DOHH2 (cell line): ENCODE results near the gene FARS2.

Experiments used
- H3F3A ChIP-seq: fragments of 200-600 bp; sonication (generic), shearing (Covaris generic); 2 replicates; pipeline ENCODE4 v1.6.0; 2016; ENCODE audit warnings: antibody characterized with exemption, mild to moderate bottlenecking; ENCODE audit not compliant: control insufficient read depth, insufficient read depth
- H3K27ac ChIP-seq: fragments of 200-600 bp; sonication (generic); 2 replicates; pipeline ENCODE4 v1.5.1; 2014; ENCODE audit warnings: low read depth, mild to moderate bottlenecking, low read length, moderate library complexity
- H3K27me3 ChIP-seq: fragments of 200-600 bp; sonication (generic); 2 replicates; pipeline ENCODE4 v1.6.1; 2014; ENCODE audit warnings: mild to moderate bottlenecking, low read length, mixed read lengths; ENCODE audit not compliant: control insufficient read depth
- H3K36me3 ChIP-seq: fragments of 200-600 bp; sonication (generic); 2 replicates; pipeline ENCODE4 v1.6.1; 2014; ENCODE audit warnings: mild to moderate bottlenecking, low read length, moderate library complexity, mixed read lengths; ENCODE audit not compliant: control insufficient read depth
- H3K4me1 ChIP-seq: fragments of 200-600 bp; sonication (generic); 2 replicates; pipeline ENCODE4 v1.6.1; 2014; ENCODE audit warnings: mild to moderate bottlenecking, low read length, mixed read lengths; ENCODE audit not compliant: control insufficient read depth
- H3K4me2 ChIP-seq: fragments of 200-600 bp; sonication (generic); 2 replicates; pipeline ENCODE4 v1.6.0; 2014; ENCODE audit warnings: mild to moderate bottlenecking, low read length, moderate library complexity
- H3K4me3 ChIP-seq: fragments of 200-600 bp; sonication (generic); 2 replicates; pipeline ENCODE4 v1.5.1; 2014; ENCODE audit warnings: mild to moderate bottlenecking, low read length, mixed read lengths
- H3K79me2 ChIP-seq: fragments of 200-600 bp; sonication (generic); 2 replicates; pipeline ENCODE4 v1.6.1; 2014; ENCODE audit warnings: mild to moderate bottlenecking, low read length, mixed read lengths; ENCODE audit not compliant: control insufficient read depth
- H3K9me2 ChIP-seq: fragments of 200-600 bp; sonication (generic); replicated peaks from 2 replicates; pipeline ENCODE4 v1.6.1; 2014; ENCODE audit warnings: mild to moderate bottlenecking, low read length, mixed read lengths; ENCODE audit not compliant: control insufficient read depth
- H3K9me3 ChIP-seq: fragments of 200-600 bp; sonication (generic); 2 replicates; pipeline ENCODE4 v1.6.1; 2014; ENCODE audit warnings: antibody characterized with exemption, low read length, mixed read lengths; ENCODE audit not compliant: control insufficient read depth, insufficient read depth
- H4K20me1 ChIP-seq: fragments of 200-600 bp; sonication (generic); 2 replicates; pipeline ENCODE4 v1.6.0; 2014; ENCODE audit warnings: low read depth, mild to moderate bottlenecking, antibody characterized with exemption, low read length, moderate library complexity; ENCODE audit not compliant: control insufficient read depth, insufficient read depth
- CTCF ChIP-seq: fragments of 200-600 bp; sonication (generic); IDR thresholded peaks from one replicate; pipeline ENCODE4 v1.5.1; 2014; ENCODE audit warnings: antibody characterized with exemption, mild to moderate bottlenecking, low read depth, low read length; ENCODE audit not compliant: poor library complexity, severe bottlenecking
- EZH2phosphoT487 ChIP-seq: fragments of 200-600 bp; sonication (generic); IDR thresholded peaks from 2 replicates; pipeline ENCODE4 v1.6.1; 2017; ENCODE audit warnings: borderline replicate concordance, mild to moderate bottlenecking, antibody characterized with exemption, low read length, moderate library complexity, mixed read lengths

Gene FARS2

DNA sequence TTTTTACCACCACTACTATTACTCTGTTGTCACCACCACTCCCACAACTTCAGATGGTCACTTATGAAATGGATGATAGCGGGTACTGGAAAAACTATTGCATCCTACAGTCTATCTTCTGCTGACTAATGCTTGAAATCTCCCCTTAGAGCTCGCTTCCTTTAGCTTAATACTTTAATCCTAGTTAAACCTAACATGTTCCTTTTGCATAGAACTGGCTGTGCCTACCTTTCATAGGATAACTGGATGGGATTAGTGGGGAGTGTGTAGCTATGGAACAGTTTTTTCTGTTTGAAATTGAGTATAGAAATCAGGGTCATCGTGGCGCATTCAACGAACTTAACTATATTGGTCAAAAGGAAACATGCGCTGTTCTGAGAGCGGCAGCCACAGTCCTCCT lies 294.7 kb downstream of the FARS2 start:
- Histone ChIP-seq H3K79me2 (no peaks in the 10 kb centered on the region), H3K9me3 (no peaks in the 10 kb centered on the region), H4K20me1 (no peaks in the 10 kb centered on the region), H3K27ac (no peak overlapping the region), H3K36me3 (no peaks in the 10 kb centered on the region), H3K27me3 (no peaks in the 10 kb centered on the region), H3K4me2 (no peak overlapping the region), H3F3A (no peaks in the 10 kb centered on the region), H3K4me1 (no peaks in the 10 kb centered on the region), H3K4me3 (no peak overlapping the region), H3K9me2 (no peaks in the 10 kb centered on the region)
- TF ChIP-seq CTCF (no peak), EZH2phosphoT487 (no peak)

GRCh38 chr6:5557506-5557905 lies 296.2 kb downstream of the FARS2 start:
- Histone ChIP-seq H3K4me2 (no peak overlapping the region), H3K9me3 (no peaks in the 10 kb centered on the region), H3K9me2 (no peaks in the 10 kb centered on the region), H4K20me1 (no peaks in the 10 kb centered on the region), H3K4me3 (no peak overlapping the region), H3F3A (no peaks in the 10 kb centered on the region), H3K79me2 (no peaks in the 10 kb centered on the region), H3K27me3 (no peaks in the 10 kb centered on the region), H3K27ac (no peak overlapping the region), H3K36me3 (no peaks in the 10 kb centered on the region), H3K4me1 (no peaks in the 10 kb centered on the region)
- TF ChIP-seq CTCF (no peak), EZH2phosphoT487 (no peak)

GRCh38 chr6:5559651-5560050 lies 298.3 kb downstream of the FARS2 start:
- H3K4me3 ChIP-seq: no peak overlapping the region
- H3K4me1 ChIP-seq: no peaks in the 10 kb centered on the region
- no peaks in the 10 kb centered on the region for H3K9me3 ChIP-seq
- TF ChIP-seq EZH2phosphoT487 (no peak), CTCF (no peak)
- no peaks in the 10 kb centered on the region for H3F3A ChIP-seq
- no peaks in the 10 kb centered on the region for H4K20me1 ChIP-seq
- no peak overlapping the region for H3K27ac ChIP-seq
- no peaks in the 10 kb centered on the region for H3K27me3 ChIP-seq
- H3K36me3 ChIP-seq: no peaks in the 10 kb centered on the region
- H3K79me2 ChIP-seq: no peaks in the 10 kb centered on the region
- H3K4me2 ChIP-seq: no peak overlapping the region
- H3K9me2 ChIP-seq: no peaks in the 10 kb centered on the region

GRCh38 chr6:5562277-5562676 lies 301.0 kb downstream of the FARS2 start:
- H3K9me2 ChIP-seq: no peaks in the 10 kb centered on the region
- H3K4me3 ChIP-seq: no peak overlapping the region
- no peaks in the 10 kb centered on the region for H3K9me3 ChIP-seq
- no peaks in the 10 kb centered on the region for H3F3A ChIP-seq
- H3K27me3 ChIP-seq: no peaks in the 10 kb centered on the region
- H4K20me1 ChIP-seq: no peaks in the 10 kb centered on the region
- H3K4me1 ChIP-seq: peaks cover 4% of the 10 kb centered on the region; the same call in 1 of the 2 replicates
- no peak overlapping the region for H3K4me2 ChIP-seq
- no peak for TF ChIP-seq CTCF
- no peak for TF ChIP-seq EZH2phosphoT487
- no peaks in the 10 kb centered on the region for H3K79me2 ChIP-seq
- H3K36me3 ChIP-seq: no peaks in the 10 kb centered on the region
- no peak overlapping the region for H3K27ac ChIP-seq
